MM.1S (cell line): Measurements from ENCODE around the gene MOB2.

Experiments used
- CTCF ChIP-seq: fragments of 300-600 bp; sonication (generic); IDR thresholded peaks from 2 replicates; pipeline ENCODE4 v1.5.1; 2016; ENCODE audit warnings: antibody characterized with exemption, low read length, mixed read lengths
- EZH2 ChIP-seq: fragments of 300-600 bp; sonication (generic); optimal IDR thresholded peaks from 2 replicates; pipeline ENCODE3; 2017; ENCODE audit warnings: low read depth, mild to moderate bottlenecking, antibody characterized with exemption, low read length, mixed read lengths
- EZH2phosphoT487 ChIP-seq: fragments of 300-600 bp; sonication (generic); IDR thresholded peaks from 2 replicates; pipeline ENCODE4 v1.6.1; 2018; ENCODE audit warnings: antibody characterized with exemption, low read length

- TF ChIP-seq CTCF (no peak), EZH2 (no peak), EZH2phosphoT487 (no peak)
These were observed 50.6 kb downstream of the MOB2 start for GRCh38 chr11:1435820-1436467.
